A673 (cell line): ENCODE data around the gene TSKS. TPM values are rescaled to one million over a fixed set of nuclear protein-coding genes. Genes with fewer than 3 reads are reported as not detected.

Experiments
- BruUV-seq: library from RNA; stranded (reverse); fragments of 400-500 nt; replicated peaks from 2 replicates; lab custom pipeline; 2021; lab: Mats Ljungman, UMichigan
- CTCF ChIA-PET: fragments of 300-600 bp; sonication (Branson Sonifier 250); formaldehyde crosslinking; loops from one replicate; lab custom pipeline; 2022; ENCODE audit warnings: antibody characterized with exemption; lab: Charles Lee
- POLR2A ChIA-PET: fragments of 300-600 bp; sonication (Branson Sonifier 250); formaldehyde crosslinking; loops from one replicate; lab custom pipeline; 2022; ENCODE audit warnings: antibody characterized with exemption; ENCODE audit not compliant: low non-redundant PET; lab: Charles Lee
- DNase-seq: peaks from one replicate; pipeline ENCODE4 v3.0.0-alpha.2; 2015; ENCODE audit warnings: low spot score
- H3K27ac ChIP-seq: fragments of 200-600 bp; sonication (generic); 2 replicates; pipeline ENCODE4 v1.5.1; 2016; ENCODE audit warnings: mixed run types, low read depth, mild to moderate bottlenecking, mixed read lengths, antibody characterized with exemption, low read length; ENCODE audit not compliant: poor library complexity, severe bottlenecking
- H3K27me3 ChIP-seq: fragments of 200-600 bp; sonication (generic); replicated peaks from 2 replicates; pipeline ENCODE4 v1.6.1; 2017; ENCODE audit warnings: mixed run types, low read depth, mild to moderate bottlenecking, mixed read lengths, antibody characterized with exemption, low read length; ENCODE audit not compliant: insufficient read depth, poor library complexity
- H3K36me3 ChIP-seq: fragments of 200-600 bp; sonication (generic); 2 replicates; pipeline ENCODE4 v1.6.1; 2016; ENCODE audit warnings: mixed run types, mild to moderate bottlenecking, mixed read lengths, antibody characterized with exemption, low read length; ENCODE audit not compliant: insufficient read depth, poor library complexity, severe bottlenecking
- H3K4me1 ChIP-seq: fragments of 200-600 bp; sonication (generic); 2 replicates; pipeline ENCODE4 v1.6.1; 2017; ENCODE audit warnings: mixed run types, mild to moderate bottlenecking, mixed read lengths, antibody characterized with exemption, low read length; ENCODE audit not compliant: insufficient read depth, poor library complexity, severe bottlenecking
- H3K4me3 ChIP-seq: fragments of 200-600 bp; sonication (generic); 2 replicates; pipeline ENCODE4 v1.5.1; 2016; ENCODE audit warnings: low read depth, mixed run types, mild to moderate bottlenecking, mixed read lengths, low read length; ENCODE audit not compliant: poor library complexity, severe bottlenecking
- H3K9me3 ChIP-seq: fragments of 200-600 bp; sonication (generic); 2 replicates; pipeline ENCODE4 v1.6.1; 2016; ENCODE audit warnings: mixed run types, low read depth, mild to moderate bottlenecking, mixed read lengths, antibody characterized with exemption, low read length; ENCODE audit not compliant: poor library complexity, severe bottlenecking
- EZH2 ChIP-seq: fragments of 200-600 bp; sonication (generic); IDR thresholded peaks from 2 replicates; pipeline ENCODE4 v1.6.1; 2017; ENCODE audit warnings: borderline replicate concordance, low read depth, mild to moderate bottlenecking, mixed read lengths, antibody characterized with exemption, low read length; ENCODE audit not compliant: poor library complexity, severe bottlenecking
- intact Hi-C: fragments of 100-400 bp; cut with micrococcal nuclease; formaldehyde crosslinking; loops from one replicate; pipeline ENCODE4 v1.10.0; 2022; ENCODE audit not compliant: unreplicated experiment
- total RNA-seq: library from RNA; stranded (reverse); gene quantifications from 2 replicates; pipeline ENCODE4 v1.2.3, GENCODE V29; 2021
- TF ChIP-seq, protein P1 (sequence below): fragments of 300-800, 200-600 bp; sonication (generic); conservative IDR thresholded peaks from 2 replicates; pipeline ENCODE4 v1.5.1; 2017; ENCODE audit warnings: low read depth, mild to moderate bottlenecking, antibody characterized with exemption, low read length, moderate library complexity, mixed read lengths

TSKS gene
- total RNA-seq, 1 experiment from 2014 or later = not detected

DNA sequence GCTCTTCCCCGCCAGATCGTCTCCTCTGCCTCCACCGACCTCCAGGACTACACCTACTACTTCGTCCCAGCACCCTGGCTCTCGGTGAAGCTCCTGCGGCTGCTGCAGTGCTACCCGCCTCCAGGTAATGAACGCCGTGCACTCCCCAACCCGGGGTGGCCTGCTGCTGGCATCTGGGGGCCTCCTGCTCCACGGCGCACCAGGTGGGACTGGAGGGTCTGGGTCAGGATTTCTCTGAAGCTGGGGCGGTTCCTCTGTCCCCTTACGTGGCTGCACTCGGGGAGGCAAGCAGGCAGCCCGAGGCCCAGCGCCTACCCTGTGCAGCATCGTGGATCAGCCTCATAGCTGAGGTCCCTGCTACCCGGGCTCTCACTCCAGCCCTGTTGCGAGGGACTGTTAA lies 32.5 kb upstream of the TSKS start:
- TF ChIP-seq, protein P1, sequence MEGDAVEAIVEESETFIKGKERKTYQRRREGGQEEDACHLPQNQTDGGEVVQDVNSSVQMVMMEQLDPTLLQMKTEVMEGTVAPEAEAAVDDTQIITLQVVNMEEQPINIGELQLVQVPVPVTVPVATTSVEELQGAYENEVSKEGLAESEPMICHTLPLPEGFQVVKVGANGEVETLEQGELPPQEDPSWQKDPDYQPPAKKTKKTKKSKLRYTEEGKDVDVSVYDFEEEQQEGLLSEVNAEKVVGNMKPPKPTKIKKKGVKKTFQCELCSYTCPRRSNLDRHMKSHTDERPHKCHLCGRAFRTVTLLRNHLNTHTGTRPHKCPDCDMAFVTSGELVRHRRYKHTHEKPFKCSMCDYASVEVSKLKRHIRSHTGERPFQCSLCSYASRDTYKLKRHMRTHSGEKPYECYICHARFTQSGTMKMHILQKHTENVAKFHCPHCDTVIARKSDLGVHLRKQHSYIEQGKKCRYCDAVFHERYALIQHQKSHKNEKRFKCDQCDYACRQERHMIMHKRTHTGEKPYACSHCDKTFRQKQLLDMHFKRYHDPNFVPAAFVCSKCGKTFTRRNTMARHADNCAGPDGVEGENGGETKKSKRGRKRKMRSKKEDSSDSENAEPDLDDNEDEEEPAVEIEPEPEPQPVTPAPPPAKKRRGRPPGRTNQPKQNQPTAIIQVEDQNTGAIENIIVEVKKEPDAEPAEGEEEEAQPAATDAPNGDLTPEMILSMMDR = no peak
- no peak for TF ChIP-seq EZH2
- Histone ChIP-seq H3K4me1 (no peaks in the 10 kb centered on the region), H3K27me3 (no peaks in the 10 kb centered on the region), H3K36me3 (peaks cover 33% of the 10 kb centered on the region), H3K27ac (no peak overlapping the region), H3K4me3 (no peak overlapping the region), H3K9me3 (no peaks in the 10 kb centered on the region)
- no TSS peak for BruUV-seq
- ChIA-PET CTCF (no interaction called here), POLR2A (no interaction called here)
- intact Hi-C loops = no loop called here
- no peak for DNase-seq

DNA sequence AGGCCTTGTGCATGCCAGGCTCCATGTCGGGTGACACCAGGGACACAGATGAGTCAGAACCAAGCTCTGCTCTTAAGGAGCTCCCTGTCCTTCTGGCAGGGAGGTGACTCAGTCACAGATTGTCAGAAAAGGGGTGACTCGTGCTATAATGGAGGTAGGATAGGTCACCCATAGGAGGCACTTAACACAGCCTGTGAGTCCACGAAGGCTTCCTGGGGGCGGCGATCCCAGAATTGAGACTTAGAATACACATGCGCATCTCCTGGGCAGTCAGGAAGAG lies 30.4 kb upstream of the TSKS start:
- DNase-seq = no peak

DNA sequence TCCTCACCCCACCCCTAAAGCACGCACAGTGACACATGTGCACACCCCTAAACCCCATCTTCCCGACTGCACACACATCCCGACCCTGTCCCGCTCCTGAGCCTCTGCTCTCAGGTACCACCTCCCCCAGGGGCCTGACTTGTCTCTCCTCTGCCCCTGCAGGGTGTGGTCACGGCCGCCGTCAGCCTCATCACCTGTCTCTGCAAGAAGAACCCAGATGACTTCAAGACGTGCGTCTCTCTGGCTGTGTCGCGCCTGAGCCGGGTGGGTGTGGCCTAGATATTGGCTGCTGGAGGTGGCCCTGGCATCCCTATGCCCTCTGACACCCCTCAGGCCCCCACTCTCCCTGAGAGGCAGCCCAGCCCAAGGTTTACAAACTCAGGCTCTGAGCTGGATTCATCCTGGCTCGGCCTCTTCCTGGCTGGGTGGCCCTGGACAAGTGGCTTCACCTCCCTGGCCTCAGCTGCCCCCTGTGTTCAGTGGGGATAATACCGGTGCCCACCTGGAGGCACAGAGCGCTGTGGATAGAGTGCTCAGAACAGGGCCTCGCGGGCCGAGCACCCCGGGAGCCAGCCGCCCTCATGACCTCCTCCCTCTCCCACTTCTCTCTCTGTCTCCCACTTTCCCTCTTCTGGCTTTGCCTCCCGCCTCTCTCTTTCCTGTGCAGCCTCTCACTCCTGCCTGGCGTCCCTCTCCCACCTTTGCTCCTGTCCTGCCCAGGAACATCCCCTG lies 29.9 kb upstream of the TSKS start:
- Histone ChIP-seq H3K27me3 (no peaks in the 10 kb centered on the region), H3K4me3 (no peak overlapping the region), H3K27ac (no peak overlapping the region), H3K9me3 (no peaks in the 10 kb centered on the region), H3K4me1 (no peaks in the 10 kb centered on the region), H3K36me3 (peaks cover 24% of the 10 kb centered on the region)
- ChIA-PET POLR2A (no interaction called here), CTCF (no interaction called here)
- DNase-seq = no peak
- intact Hi-C loops = no loop called here
- TF ChIP-seq EZH2 = no peak
- TF ChIP-seq, protein P1 = no peak
- no TSS peak for BruUV-seq

More for the DNA sequence above, 30.4 kb upstream of the TSKS start:
- CTCF ChIA-PET = no interaction called here
- BruUV-seq = no TSS peak
- Histone ChIP-seq H3K4me3 (no peak overlapping the region), H3K36me3 (peaks cover 24% of the 10 kb centered on the region), H3K27me3 (no peaks in the 10 kb centered on the region), H3K4me1 (no peaks in the 10 kb centered on the region), H3K9me3 (no peaks in the 10 kb centered on the region), H3K27ac (no peak overlapping the region)
- TF ChIP-seq, protein P1 = no peak
- no peak for TF ChIP-seq EZH2
- POLR2A ChIA-PET = no interaction called here
- intact Hi-C loops = no loop called here
